Keratinocyte (primary cell): Measurements from ENCODE around the gene PHIP.

Source experiments
- EZH2 ChIP-seq: IDR thresholded peaks from one replicate; pipeline ENCODE4 v1.6.1; 2012; ENCODE audit warnings: inconsistent platforms, mild to moderate bottlenecking, low read length, moderate library complexity
- TF ChIP-seq, protein P1 (sequence below), 3 experiments: IDR thresholded peaks in 1 of 3; conservative IDR thresholded peaks in 1 of 3; optimal IDR thresholded peaks in 1 of 3; 2 replicates in 2 of 3; 3 replicates in 1 of 3; pipeline versions ENCODE3 to v1.5.1; 2011; ENCODE audit warnings: low read length in 3 of 3, mild to moderate bottlenecking in 3 of 3, moderate library complexity in 2 of 3, control low read depth in 1 of 3, inconsistent platforms in 1 of 3; ENCODE audit not compliant: insufficient read depth in 2 of 3; ENCODE audit errors: extremely low read depth in 1 of 3

- TF ChIP-seq EZH2, result no peak
- TF ChIP-seq, protein P1, sequence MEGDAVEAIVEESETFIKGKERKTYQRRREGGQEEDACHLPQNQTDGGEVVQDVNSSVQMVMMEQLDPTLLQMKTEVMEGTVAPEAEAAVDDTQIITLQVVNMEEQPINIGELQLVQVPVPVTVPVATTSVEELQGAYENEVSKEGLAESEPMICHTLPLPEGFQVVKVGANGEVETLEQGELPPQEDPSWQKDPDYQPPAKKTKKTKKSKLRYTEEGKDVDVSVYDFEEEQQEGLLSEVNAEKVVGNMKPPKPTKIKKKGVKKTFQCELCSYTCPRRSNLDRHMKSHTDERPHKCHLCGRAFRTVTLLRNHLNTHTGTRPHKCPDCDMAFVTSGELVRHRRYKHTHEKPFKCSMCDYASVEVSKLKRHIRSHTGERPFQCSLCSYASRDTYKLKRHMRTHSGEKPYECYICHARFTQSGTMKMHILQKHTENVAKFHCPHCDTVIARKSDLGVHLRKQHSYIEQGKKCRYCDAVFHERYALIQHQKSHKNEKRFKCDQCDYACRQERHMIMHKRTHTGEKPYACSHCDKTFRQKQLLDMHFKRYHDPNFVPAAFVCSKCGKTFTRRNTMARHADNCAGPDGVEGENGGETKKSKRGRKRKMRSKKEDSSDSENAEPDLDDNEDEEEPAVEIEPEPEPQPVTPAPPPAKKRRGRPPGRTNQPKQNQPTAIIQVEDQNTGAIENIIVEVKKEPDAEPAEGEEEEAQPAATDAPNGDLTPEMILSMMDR (optimal IDR thresholded peaks at IDR 0.05 in 1 of 3, IDR thresholded peaks at IDR 0.05 in 1 of 3, conservative IDR thresholded peaks at IDR 0.05 in 1 of 3; ENCODE audit: extremely low read depth in 1 of 3, insufficient read depth in 2 of 3, low read length in 3 of 3), result no peak
These were observed 359 bp downstream of the PHIP start for GRCh38 chr6:79077715-79078074.
